Bronchial epithelial cell (primary cell): ENCODE results near the gene BRIP1. TPM values are rescaled to one million over a fixed set of nuclear protein-coding genes. Genes with fewer than 3 reads are reported as not detected.

ENCODE experiments used
- DNase-seq: peaks from one replicate; pipeline ENCODE4 v3.0.0-alpha.2; 2010; ENCODE audit warnings: low read depth
- FAIRE-seq: peaks from 2 replicates; lab custom pipeline; 2011; peaks lifted over from hg19 to GRCh38; lab: Jason Lieb, UNC
- H3K27me3 ChIP-seq: 2 replicates; pipeline ENCODE4 v1.5.1; 2011; ENCODE audit warnings: low read length; ENCODE audit not compliant: control insufficient read depth, insufficient read depth
- H3K36me3 ChIP-seq: 2 replicates; pipeline ENCODE4 v1.5.1; 2011; ENCODE audit warnings: low read length; ENCODE audit not compliant: control insufficient read depth, insufficient read depth
- H3K4me3 ChIP-seq: 2 replicates; pipeline ENCODE4 v1.5.1; 2011; ENCODE audit warnings: mild to moderate bottlenecking, low read depth, low read length, control low read depth
- CTCF ChIP-seq: IDR thresholded peaks from 2 replicates; pipeline ENCODE4 v1.5.1; 2011; ENCODE audit warnings: mild to moderate bottlenecking, moderate library complexity, low read length, control low read depth, inconsistent platforms; ENCODE audit not compliant: insufficient read depth, severe bottlenecking
- total RNA-seq: library from RNA; depleted of rRNA; stranded (reverse); fragments of >200 nt; gene quantifications from 2 replicates; pipeline ENCODE4 v1.2.1, GENCODE V29; 2014

BRIP1 gene
- total RNA-seq, 1 donor from 2014 or later, result 1.1 TPM

GRCh38 chr17:61635913-61636432, 227.4 kb downstream of the BRIP1 start:
- Histone ChIP-seq H3K4me3 (no peak overlapping the region), H3K36me3 (no peaks in the 10 kb centered on the region), H3K27me3 (no peaks in the 10 kb centered on the region)
- DNase-seq, result peak; percentile 49
- FAIRE-seq, result peak; percentile 88
- peak; percentile 67 for TF ChIP-seq CTCF

GRCh38 chr17:61634942-61635538, 228.3 kb downstream of the BRIP1 start:
- FAIRE-seq (no peak), DNase-seq (no peak)
- H3K4me3 ChIP-seq, result no peak overlapping the region
- H3K36me3 ChIP-seq, result no peaks in the 10 kb centered on the region
- H3K27me3 ChIP-seq, result no peaks in the 10 kb centered on the region
- TF ChIP-seq CTCF, result no peak

GRCh38 chr17:61634011-61634539, 229.3 kb downstream of the BRIP1 start:
- TF ChIP-seq CTCF, result no peak
- no peak for DNase-seq
- H3K4me3 ChIP-seq, result no peak overlapping the region
- no peaks in the 10 kb centered on the region for H3K27me3 ChIP-seq
- H3K36me3 ChIP-seq, result no peaks in the 10 kb centered on the region
- FAIRE-seq, result no peak

GRCh38 chr17:61632826-61633225, 230.5 kb downstream of the BRIP1 start:
- H3K36me3 ChIP-seq, result no peaks in the 10 kb centered on the region
- TF ChIP-seq CTCF, result no peak
- H3K27me3 ChIP-seq, result no peaks in the 10 kb centered on the region
- no peak for DNase-seq
- no peak overlapping the region for H3K4me3 ChIP-seq
- FAIRE-seq, result no peak

- no peak for FAIRE-seq
- no peaks in the 10 kb centered on the region for H3K27me3 ChIP-seq
Observed at GRCh38 chr17:61631800-61632199, 231.5 kb downstream of the BRIP1 start.

More at GRCh38 chr17:61631800-61632199, 231.5 kb downstream of the BRIP1 start:
- TF ChIP-seq CTCF, result no peak
- Histone ChIP-seq H3K4me3 (no peak overlapping the region), H3K36me3 (no peaks in the 10 kb centered on the region)
- no peak for DNase-seq

Other genes with a start within 250 kb of the BRIP1 start
- 16.8 and 17.1 TPM in 2 replicates for gene INTS2, start 64.5 kb upstream of the BRIP1 start, total RNA-seq
- 23.7 and 37.1 TPM in 2 replicates for gene MED13, start 201.8 kb upstream of the BRIP1 start, total RNA-seq